A673 (cell line): ENCODE results near the gene SNTG2. TPM values are rescaled to one million over a fixed set of nuclear protein-coding genes. Genes with fewer than 3 reads are reported as not detected.

ENCODE experiments used
- BruUV-seq: library from RNA; stranded (reverse); fragments of 400-500 nt; replicated peaks from 2 replicates; lab custom pipeline; 2021; lab: Mats Ljungman, UMichigan
- CTCF ChIA-PET: fragments of 300-600 bp; sonication (Branson Sonifier 250); formaldehyde crosslinking; loops from one replicate; lab custom pipeline; 2022; ENCODE audit warnings: antibody characterized with exemption; lab: Charles Lee
- POLR2A ChIA-PET: fragments of 300-600 bp; sonication (Branson Sonifier 250); formaldehyde crosslinking; loops from one replicate; lab custom pipeline; 2022; ENCODE audit warnings: antibody characterized with exemption; ENCODE audit not compliant: low non-redundant PET; lab: Charles Lee
- DNase-seq: peaks from one replicate; pipeline ENCODE4 v3.0.0-alpha.2; 2015; ENCODE audit warnings: low spot score
- H3K27ac ChIP-seq: fragments of 200-600 bp; sonication (generic); 2 replicates; pipeline ENCODE4 v1.5.1; 2016; ENCODE audit warnings: mixed run types, low read depth, mild to moderate bottlenecking, mixed read lengths, antibody characterized with exemption, low read length; ENCODE audit not compliant: poor library complexity, severe bottlenecking
- H3K27me3 ChIP-seq: fragments of 200-600 bp; sonication (generic); replicated peaks from 2 replicates; pipeline ENCODE4 v1.6.1; 2017; ENCODE audit warnings: mixed run types, low read depth, mild to moderate bottlenecking, mixed read lengths, antibody characterized with exemption, low read length; ENCODE audit not compliant: insufficient read depth, poor library complexity
- H3K36me3 ChIP-seq: fragments of 200-600 bp; sonication (generic); 2 replicates; pipeline ENCODE4 v1.6.1; 2016; ENCODE audit warnings: mixed run types, mild to moderate bottlenecking, mixed read lengths, antibody characterized with exemption, low read length; ENCODE audit not compliant: insufficient read depth, poor library complexity, severe bottlenecking
- H3K4me1 ChIP-seq: fragments of 200-600 bp; sonication (generic); 2 replicates; pipeline ENCODE4 v1.6.1; 2017; ENCODE audit warnings: mixed run types, mild to moderate bottlenecking, mixed read lengths, antibody characterized with exemption, low read length; ENCODE audit not compliant: insufficient read depth, poor library complexity, severe bottlenecking
- H3K4me3 ChIP-seq: fragments of 200-600 bp; sonication (generic); 2 replicates; pipeline ENCODE4 v1.5.1; 2016; ENCODE audit warnings: low read depth, mixed run types, mild to moderate bottlenecking, mixed read lengths, low read length; ENCODE audit not compliant: poor library complexity, severe bottlenecking
- H3K9me3 ChIP-seq: fragments of 200-600 bp; sonication (generic); 2 replicates; pipeline ENCODE4 v1.6.1; 2016; ENCODE audit warnings: mixed run types, low read depth, mild to moderate bottlenecking, mixed read lengths, antibody characterized with exemption, low read length; ENCODE audit not compliant: poor library complexity, severe bottlenecking
- CTCF ChIP-seq: fragments of 300-800, 200-600 bp; sonication (generic); conservative IDR thresholded peaks from 2 replicates; pipeline ENCODE4 v1.5.1; 2017; ENCODE audit warnings: low read depth, mild to moderate bottlenecking, antibody characterized with exemption, low read length, moderate library complexity, mixed read lengths
- EZH2 ChIP-seq: fragments of 200-600 bp; sonication (generic); IDR thresholded peaks from 2 replicates; pipeline ENCODE4 v1.6.1; 2017; ENCODE audit warnings: borderline replicate concordance, low read depth, mild to moderate bottlenecking, mixed read lengths, antibody characterized with exemption, low read length; ENCODE audit not compliant: poor library complexity, severe bottlenecking
- intact Hi-C: fragments of 100-400 bp; cut with micrococcal nuclease; formaldehyde crosslinking; loops from one replicate; pipeline ENCODE4 v1.10.0; 2022; ENCODE audit not compliant: unreplicated experiment
- total RNA-seq: library from RNA; stranded (reverse); gene quantifications from 2 replicates; pipeline ENCODE4 v1.2.3, GENCODE V29; 2021

Gene SNTG2
- total RNA-seq, 1 experiment from 2014 or later: 3.7 TPM

- H3K9me3 ChIP-seq: no peaks in the 10 kb centered on the region
- H3K27ac ChIP-seq: no peak overlapping the region
- TF ChIP-seq CTCF (no peak), EZH2 (no peak)
- ChIA-PET POLR2A (interaction anchor here (0.7 kb wide), 1 partner anchor 193 kb away, joined by 4 read pairs; no protein-coding TSS in a partner anchor), CTCF (no interaction called here)
- no TSS peak for BruUV-seq
- H3K4me1 ChIP-seq: no peaks in the 10 kb centered on the region
- intact Hi-C loops: no loop called here
- H3K27me3 ChIP-seq: no peaks in the 10 kb centered on the region
- H3K36me3 ChIP-seq: no peaks in the 10 kb centered on the region
- no peak for DNase-seq
- H3K4me3 ChIP-seq: no peak overlapping the region
Observed at GRCh38 chr2:923832-924601, 26.6 kb upstream of the SNTG2 start.

DNA sequence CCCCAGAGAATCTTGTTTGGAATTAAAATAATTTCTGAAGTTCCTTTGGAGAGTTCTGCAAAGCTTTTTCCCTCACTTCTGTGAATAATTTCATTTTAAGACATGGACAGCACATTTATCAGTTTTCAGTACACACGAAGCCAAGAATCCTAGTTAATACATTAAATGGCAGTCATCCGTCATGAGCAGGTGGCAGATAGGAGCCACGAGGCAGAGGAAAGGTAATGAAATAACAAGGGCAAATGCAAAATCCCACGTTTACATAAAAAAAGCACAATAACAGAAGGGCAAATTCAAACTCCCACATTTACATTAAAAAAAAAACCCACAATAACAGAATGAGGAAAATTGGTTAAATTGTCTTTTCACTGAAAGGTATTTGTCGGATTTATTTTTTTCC is 25.9 kb upstream of the SNTG2 start:
- Histone ChIP-seq H3K9me3 (no peaks in the 10 kb centered on the region), H3K4me3 (no peak overlapping the region), H3K27ac (no peak overlapping the region), H3K27me3 (no peaks in the 10 kb centered on the region), H3K36me3 (no peaks in the 10 kb centered on the region), H3K4me1 (no peaks in the 10 kb centered on the region)
- no peak for DNase-seq
- no TSS peak for BruUV-seq
- CTCF ChIA-PET: no interaction called here
- intact Hi-C loops: no loop called here
- no peak for TF ChIP-seq EZH2
- no peak for TF ChIP-seq CTCF
- POLR2A ChIA-PET: interaction anchor here (0.7 kb wide), 1 partner anchor 194 kb away, joined by 4 read pairs; no protein-coding TSS in a partner anchor

- BruUV-seq: no TSS peak
- no peak for DNase-seq
- H3K27me3 ChIP-seq: no peaks in the 10 kb centered on the region
- no peak overlapping the region for H3K4me3 ChIP-seq
- H3K9me3 ChIP-seq: no peaks in the 10 kb centered on the region
- H3K36me3 ChIP-seq: no peaks in the 10 kb centered on the region
- H3K4me1 ChIP-seq: no peaks in the 10 kb centered on the region
- ChIA-PET POLR2A (no interaction called here), CTCF (no interaction called here)
- no peak overlapping the region for H3K27ac ChIP-seq
- intact Hi-C loops: no loop called here
- TF ChIP-seq CTCF (no peak), EZH2 (no peak)
Observed at GRCh38 chr2:925309-925708, 25.3 kb upstream of the SNTG2 start.
